ENCODE results near the gene RXRG.
A peak's percentile ranks its signal among the peaks of the same experiment; 100 is the strongest.

- TF ChIP-seq, protein P1, sequence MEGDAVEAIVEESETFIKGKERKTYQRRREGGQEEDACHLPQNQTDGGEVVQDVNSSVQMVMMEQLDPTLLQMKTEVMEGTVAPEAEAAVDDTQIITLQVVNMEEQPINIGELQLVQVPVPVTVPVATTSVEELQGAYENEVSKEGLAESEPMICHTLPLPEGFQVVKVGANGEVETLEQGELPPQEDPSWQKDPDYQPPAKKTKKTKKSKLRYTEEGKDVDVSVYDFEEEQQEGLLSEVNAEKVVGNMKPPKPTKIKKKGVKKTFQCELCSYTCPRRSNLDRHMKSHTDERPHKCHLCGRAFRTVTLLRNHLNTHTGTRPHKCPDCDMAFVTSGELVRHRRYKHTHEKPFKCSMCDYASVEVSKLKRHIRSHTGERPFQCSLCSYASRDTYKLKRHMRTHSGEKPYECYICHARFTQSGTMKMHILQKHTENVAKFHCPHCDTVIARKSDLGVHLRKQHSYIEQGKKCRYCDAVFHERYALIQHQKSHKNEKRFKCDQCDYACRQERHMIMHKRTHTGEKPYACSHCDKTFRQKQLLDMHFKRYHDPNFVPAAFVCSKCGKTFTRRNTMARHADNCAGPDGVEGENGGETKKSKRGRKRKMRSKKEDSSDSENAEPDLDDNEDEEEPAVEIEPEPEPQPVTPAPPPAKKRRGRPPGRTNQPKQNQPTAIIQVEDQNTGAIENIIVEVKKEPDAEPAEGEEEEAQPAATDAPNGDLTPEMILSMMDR (conservative IDR thresholded peaks at IDR 0.05 in 1 of 2, IDR thresholded peaks at IDR 0.05 in 1 of 2; ENCODE audit: extremely low read depth in 1 of 2, insufficient read depth in 1 of 2, low read depth in 1 of 2, low read length in 2 of 2): no peak
- TF ChIP-seq EZH2 (IDR thresholded peaks at IDR 0.05; ENCODE audit: borderline replicate concordance, low read length): peak; percentile 64
Measured at GRCh38 chr1:165353731-165354671, 90.9 kb downstream of the RXRG start.

Data from mammary epithelial cell (primary cell).